Measurements from ENCODE around the gene AUTS2. TPM values are rescaled to one million over a fixed set of nuclear protein-coding genes. Genes with fewer than 3 reads are reported as not detected.

AUTS2 gene
- polyA plus RNA-seq, 3 donors: 0.08 to 0.35 TPM; not detected in 1

DNA sequence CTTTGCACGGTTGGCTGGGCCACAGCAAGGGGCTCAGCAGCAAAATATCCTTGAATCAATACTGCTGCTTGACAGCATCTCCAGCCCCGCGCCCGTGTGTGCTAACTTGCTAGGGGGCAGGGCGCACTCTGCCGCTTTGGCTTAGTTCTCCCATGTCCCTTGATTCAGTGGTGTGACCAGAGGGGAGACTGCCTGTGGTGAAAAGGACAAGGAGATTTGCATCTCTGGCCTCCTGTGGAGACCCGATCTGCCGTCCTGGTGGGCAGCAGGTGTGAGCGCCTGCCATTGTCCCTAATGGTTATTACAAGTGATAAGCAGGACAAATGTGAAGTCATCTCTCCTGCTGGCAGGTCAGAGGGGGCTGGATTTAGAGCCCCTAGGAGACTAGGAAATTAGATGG is 1033.4 kb downstream of the AUTS2 start:
- H3K4me3 Mint-ChIP-seq: no peak overlapping the region
- no peaks in the 10 kb centered on the region for H3K27me3 ChIP-seq (ENCODE audit: control insufficient read depth in 2 of 2, insufficient read depth in 2 of 2, low read length in 2 of 2)
- intact Hi-C loops (cut with micrococcal nuclease): no loop called here
- H3K79me2 ChIP-seq (ENCODE audit: insufficient read depth, low read length): no peaks in the 10 kb centered on the region
- WGBS (ENCODE audit: insufficient coverage): 88% methylated on average over 9 of the region's 9 CpGs
- H3K4me1 Mint-ChIP-seq: peaks cover 3% of the 10 kb centered on the region
- H3K9ac ChIP-seq (ENCODE audit: insufficient read depth, low read length, poor library complexity, severe bottlenecking): no peak overlapping the region
- no peaks in the 10 kb centered on the region for H4K20me1 ChIP-seq (ENCODE audit: insufficient read depth, low read length)
- no peak overlapping the region for H3K27ac Mint-ChIP-seq
- no peaks in the 10 kb centered on the region for H3K36me3 Mint-ChIP-seq
- no peaks in the 10 kb centered on the region for H3K4me1 ChIP-seq (ENCODE audit: control insufficient read depth in 1 of 2, insufficient read depth in 2 of 2, low read length in 2 of 2)
- H3K9me3 ChIP-seq (replicated peaks in 1 of 2; ENCODE audit: control insufficient read depth in 1 of 2, insufficient read depth in 1 of 2, low read length in 2 of 2): no peaks in the 10 kb centered on the region
- H3K9me3 Mint-ChIP-seq: peaks cover 0 to 4% (median 2%) of the 10 kb centered on the region in 7 donors
- no peak for DNase-seq
- peaks cover 0 to 2% (median 0%) of the 10 kb centered on the region in 3 donors for H3K27me3 Mint-ChIP-seq (ENCODE audit: low read depth in 3 of 3)
- no peak overlapping the region for H3K4me3 ChIP-seq (replicated peaks in 1 of 3; ENCODE audit: low read depth in 2 of 3, low read length in 3 of 3)
- TF ChIP-seq, protein P1, sequence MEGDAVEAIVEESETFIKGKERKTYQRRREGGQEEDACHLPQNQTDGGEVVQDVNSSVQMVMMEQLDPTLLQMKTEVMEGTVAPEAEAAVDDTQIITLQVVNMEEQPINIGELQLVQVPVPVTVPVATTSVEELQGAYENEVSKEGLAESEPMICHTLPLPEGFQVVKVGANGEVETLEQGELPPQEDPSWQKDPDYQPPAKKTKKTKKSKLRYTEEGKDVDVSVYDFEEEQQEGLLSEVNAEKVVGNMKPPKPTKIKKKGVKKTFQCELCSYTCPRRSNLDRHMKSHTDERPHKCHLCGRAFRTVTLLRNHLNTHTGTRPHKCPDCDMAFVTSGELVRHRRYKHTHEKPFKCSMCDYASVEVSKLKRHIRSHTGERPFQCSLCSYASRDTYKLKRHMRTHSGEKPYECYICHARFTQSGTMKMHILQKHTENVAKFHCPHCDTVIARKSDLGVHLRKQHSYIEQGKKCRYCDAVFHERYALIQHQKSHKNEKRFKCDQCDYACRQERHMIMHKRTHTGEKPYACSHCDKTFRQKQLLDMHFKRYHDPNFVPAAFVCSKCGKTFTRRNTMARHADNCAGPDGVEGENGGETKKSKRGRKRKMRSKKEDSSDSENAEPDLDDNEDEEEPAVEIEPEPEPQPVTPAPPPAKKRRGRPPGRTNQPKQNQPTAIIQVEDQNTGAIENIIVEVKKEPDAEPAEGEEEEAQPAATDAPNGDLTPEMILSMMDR (IDR thresholded peaks at IDR 0.05): no peak
- H2AFZ ChIP-seq (ENCODE audit: insufficient read depth, low read depth, low read length, poor library complexity, severe bottlenecking): no peak overlapping the region
- no peaks in the 10 kb centered on the region for H3K36me3 ChIP-seq (replicated peaks in 1 of 2; ENCODE audit: control insufficient read depth in 1 of 2, insufficient read depth in 2 of 2, low read length in 2 of 2)
- no peak overlapping the region for H3K27ac ChIP-seq (ENCODE audit: low read depth in 1 of 2, low read length in 2 of 2)
- H3K4me2 ChIP-seq (replicated peaks; ENCODE audit: extremely low read depth, low read length, poor library complexity, severe bottlenecking): no peak overlapping the region

DNA sequence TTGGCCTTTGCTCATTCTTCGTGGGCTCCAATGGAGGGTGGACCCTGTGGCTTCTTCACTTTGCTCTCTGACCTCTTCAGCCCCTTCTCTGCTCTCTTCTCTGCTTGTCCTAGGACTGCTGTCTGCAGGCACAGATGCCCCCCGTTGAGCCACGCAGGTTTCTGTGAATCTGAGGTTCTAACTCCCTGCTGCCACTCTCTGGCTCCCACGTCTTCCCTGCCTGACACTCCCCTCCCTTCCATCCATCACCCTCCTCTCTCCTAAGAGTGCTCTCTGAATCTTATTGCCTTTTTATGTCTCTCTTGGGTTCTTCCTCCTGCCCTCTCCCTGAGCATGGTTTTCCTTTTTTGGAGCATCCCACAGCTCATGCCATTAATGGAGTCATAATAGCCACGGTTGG is 1034.1 kb downstream of the AUTS2 start:
- intact Hi-C loops (cut with micrococcal nuclease): no loop called here
- Histone ChIP-seq H3K36me3 (replicated peaks in 1 of 2; ENCODE audit: control insufficient read depth in 1 of 2, insufficient read depth in 2 of 2, low read length in 2 of 2) (no peaks in the 10 kb centered on the region), H3K9me3 (replicated peaks in 1 of 2; ENCODE audit: control insufficient read depth in 1 of 2, insufficient read depth in 1 of 2, low read length in 2 of 2) (no peaks in the 10 kb centered on the region), H3K27me3 (ENCODE audit: control insufficient read depth in 2 of 2, insufficient read depth in 2 of 2, low read length in 2 of 2) (no peaks in the 10 kb centered on the region), H4K20me1 (ENCODE audit: insufficient read depth, low read length) (no peaks in the 10 kb centered on the region), H3K4me2 (replicated peaks; ENCODE audit: extremely low read depth, low read length, poor library complexity, severe bottlenecking) (no peak overlapping the region), H3K27ac (ENCODE audit: low read depth in 1 of 2, low read length in 2 of 2) (no peak overlapping the region), H3K4me1 (ENCODE audit: control insufficient read depth in 1 of 2, insufficient read depth in 2 of 2, low read length in 2 of 2) (no peaks in the 10 kb centered on the region), H3K4me3 (replicated peaks in 1 of 3; ENCODE audit: low read depth in 2 of 3, low read length in 3 of 3) (no peak overlapping the region), H3K9ac (ENCODE audit: insufficient read depth, low read length, poor library complexity, severe bottlenecking) (no peak overlapping the region), H3K79me2 (ENCODE audit: insufficient read depth, low read length) (no peaks in the 10 kb centered on the region), H2AFZ (ENCODE audit: insufficient read depth, low read depth, low read length, poor library complexity, severe bottlenecking) (no peak overlapping the region)
- no peak overlapping the region for H3K27ac Mint-ChIP-seq
- 90% methylated on average over 4 of the region's 5 CpGs for WGBS (ENCODE audit: insufficient coverage)
- no peak overlapping the region for H3K4me3 Mint-ChIP-seq
- peaks cover 3% of the 10 kb centered on the region for H3K4me1 Mint-ChIP-seq
- TF ChIP-seq, protein P1 (IDR thresholded peaks at IDR 0.05): no peak
- peaks cover 0 to 2% (median 0%) of the 10 kb centered on the region in 3 donors for H3K27me3 Mint-ChIP-seq (ENCODE audit: low read depth in 3 of 3)
- no peak for DNase-seq
- peaks cover 0 to 4% (median under 1%) of the 10 kb centered on the region in 7 donors for H3K9me3 Mint-ChIP-seq
- H3K36me3 Mint-ChIP-seq: no peaks in the 10 kb centered on the region

All from CD14-positive monocyte (primary cell).